ENCODE results near the gene CENPU.

DNA sequence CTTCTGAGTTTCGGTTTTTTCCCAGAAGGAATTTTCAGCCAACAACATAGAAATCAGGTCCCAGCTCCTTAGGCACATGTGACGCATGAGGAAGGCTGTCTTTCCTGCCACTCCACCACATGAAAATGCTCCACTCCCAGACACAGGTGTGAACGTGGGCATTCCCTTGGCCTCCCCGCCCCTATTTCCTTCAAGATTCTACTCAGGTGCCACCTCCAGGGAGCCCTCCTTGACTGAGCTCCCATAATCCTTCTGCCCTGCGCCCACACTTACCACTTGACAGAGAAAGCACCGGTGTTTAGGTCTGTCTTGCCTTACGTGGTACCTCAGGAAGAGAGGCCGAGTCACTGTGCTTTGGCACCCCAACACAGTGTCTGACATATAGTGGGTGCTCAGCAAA, 44.4 kb upstream of the CENPU start:
- TF ChIP-seq, protein P1, sequence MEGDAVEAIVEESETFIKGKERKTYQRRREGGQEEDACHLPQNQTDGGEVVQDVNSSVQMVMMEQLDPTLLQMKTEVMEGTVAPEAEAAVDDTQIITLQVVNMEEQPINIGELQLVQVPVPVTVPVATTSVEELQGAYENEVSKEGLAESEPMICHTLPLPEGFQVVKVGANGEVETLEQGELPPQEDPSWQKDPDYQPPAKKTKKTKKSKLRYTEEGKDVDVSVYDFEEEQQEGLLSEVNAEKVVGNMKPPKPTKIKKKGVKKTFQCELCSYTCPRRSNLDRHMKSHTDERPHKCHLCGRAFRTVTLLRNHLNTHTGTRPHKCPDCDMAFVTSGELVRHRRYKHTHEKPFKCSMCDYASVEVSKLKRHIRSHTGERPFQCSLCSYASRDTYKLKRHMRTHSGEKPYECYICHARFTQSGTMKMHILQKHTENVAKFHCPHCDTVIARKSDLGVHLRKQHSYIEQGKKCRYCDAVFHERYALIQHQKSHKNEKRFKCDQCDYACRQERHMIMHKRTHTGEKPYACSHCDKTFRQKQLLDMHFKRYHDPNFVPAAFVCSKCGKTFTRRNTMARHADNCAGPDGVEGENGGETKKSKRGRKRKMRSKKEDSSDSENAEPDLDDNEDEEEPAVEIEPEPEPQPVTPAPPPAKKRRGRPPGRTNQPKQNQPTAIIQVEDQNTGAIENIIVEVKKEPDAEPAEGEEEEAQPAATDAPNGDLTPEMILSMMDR (IDR thresholded peaks at IDR 0.05; ENCODE audit: insufficient read depth, low read length), result no peak
- no peak for TF ChIP-seq SPI1 (IDR thresholded peaks at IDR 0.05; ENCODE audit: borderline replicate concordance, low read depth)
- no peak for TF ChIP-seq POLR2AphosphoS5 (IDR thresholded peaks at IDR 0.05; ENCODE audit: low read depth)
- no peak for TF ChIP-seq GABPA (IDR thresholded peaks at IDR 0.05; ENCODE audit: low read depth)
- TF ChIP-seq, protein P2, sequence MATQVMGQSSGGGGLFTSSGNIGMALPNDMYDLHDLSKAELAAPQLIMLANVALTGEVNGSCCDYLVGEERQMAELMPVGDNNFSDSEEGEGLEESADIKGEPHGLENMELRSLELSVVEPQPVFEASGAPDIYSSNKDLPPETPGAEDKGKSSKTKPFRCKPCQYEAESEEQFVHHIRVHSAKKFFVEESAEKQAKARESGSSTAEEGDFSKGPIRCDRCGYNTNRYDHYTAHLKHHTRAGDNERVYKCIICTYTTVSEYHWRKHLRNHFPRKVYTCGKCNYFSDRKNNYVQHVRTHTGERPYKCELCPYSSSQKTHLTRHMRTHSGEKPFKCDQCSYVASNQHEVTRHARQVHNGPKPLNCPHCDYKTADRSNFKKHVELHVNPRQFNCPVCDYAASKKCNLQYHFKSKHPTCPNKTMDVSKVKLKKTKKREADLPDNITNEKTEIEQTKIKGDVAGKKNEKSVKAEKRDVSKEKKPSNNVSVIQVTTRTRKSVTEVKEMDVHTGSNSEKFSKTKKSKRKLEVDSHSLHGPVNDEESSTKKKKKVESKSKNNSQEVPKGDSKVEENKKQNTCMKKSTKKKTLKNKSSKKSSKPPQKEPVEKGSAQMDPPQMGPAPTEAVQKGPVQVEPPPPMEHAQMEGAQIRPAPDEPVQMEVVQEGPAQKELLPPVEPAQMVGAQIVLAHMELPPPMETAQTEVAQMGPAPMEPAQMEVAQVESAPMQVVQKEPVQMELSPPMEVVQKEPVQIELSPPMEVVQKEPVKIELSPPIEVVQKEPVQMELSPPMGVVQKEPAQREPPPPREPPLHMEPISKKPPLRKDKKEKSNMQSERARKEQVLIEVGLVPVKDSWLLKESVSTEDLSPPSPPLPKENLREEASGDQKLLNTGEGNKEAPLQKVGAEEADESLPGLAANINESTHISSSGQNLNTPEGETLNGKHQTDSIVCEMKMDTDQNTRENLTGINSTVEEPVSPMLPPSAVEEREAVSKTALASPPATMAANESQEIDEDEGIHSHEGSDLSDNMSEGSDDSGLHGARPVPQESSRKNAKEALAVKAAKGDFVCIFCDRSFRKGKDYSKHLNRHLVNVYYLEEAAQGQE (IDR thresholded peaks at IDR 0.05; ENCODE audit: insufficient replicate concordance, low read depth), result no peak
